Superior temporal gyrus (tissue), 1 donor: Measurements from ENCODE around the gene TCHH.

Experiments
- DNase-seq: peaks from one replicate; pipeline ENCODE4 v3.0.0-alpha.2; 2016; ENCODE audit errors: extremely low spot score

Gene TCHH

GRCh38 chr1:152067929-152068328 is 47.3 kb downstream of the TCHH start:
- DNase-seq: no peak

- no peak for DNase-seq
These were observed 48.1 kb downstream of the TCHH start for GRCh38 chr1:152067150-152067549.

- no peak for DNase-seq
These were observed 53.3 kb downstream of the TCHH start for GRCh38 chr1:152061952-152062351.
